Epithelial cell of esophagus (primary cell): ENCODE results near the gene PAXX.
A peak's percentile ranks its signal among the peaks of the same experiment; 100 is the strongest.

Source experiments
- DNase-seq: peaks from one replicate; pipeline ENCODE4 v3.0.0; 2010; ENCODE audit warnings: low read depth
- H3K4me3 ChIP-seq: 2 replicates; pipeline ENCODE4 v1.5.1; 2011; ENCODE audit warnings: mild to moderate bottlenecking, low read length, control low read depth
- TF ChIP-seq, protein P1 (sequence below): IDR thresholded peaks from 2 replicates; pipeline ENCODE4 v1.5.1; 2011; ENCODE audit warnings: low read depth, mild to moderate bottlenecking, low read length, control low read depth, inconsistent platforms; ENCODE audit not compliant: insufficient read depth; ENCODE audit errors: missing control alignments

Gene PAXX

DNA sequence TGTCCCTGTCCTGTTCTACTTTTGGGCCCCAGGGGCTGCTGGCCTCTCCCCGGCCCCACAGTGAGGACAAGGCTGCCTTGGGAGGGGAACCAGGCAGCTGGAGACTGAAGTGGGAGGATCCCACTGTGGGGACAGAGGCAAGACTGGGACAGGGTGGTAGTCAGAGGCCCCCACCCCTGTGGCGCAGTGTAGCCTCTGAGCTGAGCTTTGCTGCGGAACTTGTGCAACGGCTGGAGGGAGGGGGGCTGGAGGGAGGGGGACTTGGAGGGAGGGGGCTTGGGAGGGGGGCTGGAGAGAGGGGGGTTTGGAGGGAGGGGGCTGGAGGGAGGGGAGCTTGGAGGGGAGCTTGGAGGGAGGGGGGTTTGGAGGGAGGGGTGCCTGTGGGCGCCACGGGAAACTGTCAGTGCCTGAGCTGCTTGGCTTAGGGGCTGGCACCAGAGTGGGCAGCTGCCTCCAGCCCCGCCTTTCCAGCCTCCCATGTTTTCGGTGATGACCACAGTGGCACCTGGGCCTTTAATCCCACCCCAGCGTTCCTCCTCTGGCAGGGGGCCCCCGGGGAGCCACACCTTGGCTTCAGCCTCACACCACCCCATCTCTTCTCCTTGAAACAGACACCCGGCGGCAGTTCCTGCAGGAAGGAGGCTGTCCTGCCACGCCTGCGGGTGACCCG is 42.0 kb downstream of the PAXX start:
- TF ChIP-seq, protein P1, sequence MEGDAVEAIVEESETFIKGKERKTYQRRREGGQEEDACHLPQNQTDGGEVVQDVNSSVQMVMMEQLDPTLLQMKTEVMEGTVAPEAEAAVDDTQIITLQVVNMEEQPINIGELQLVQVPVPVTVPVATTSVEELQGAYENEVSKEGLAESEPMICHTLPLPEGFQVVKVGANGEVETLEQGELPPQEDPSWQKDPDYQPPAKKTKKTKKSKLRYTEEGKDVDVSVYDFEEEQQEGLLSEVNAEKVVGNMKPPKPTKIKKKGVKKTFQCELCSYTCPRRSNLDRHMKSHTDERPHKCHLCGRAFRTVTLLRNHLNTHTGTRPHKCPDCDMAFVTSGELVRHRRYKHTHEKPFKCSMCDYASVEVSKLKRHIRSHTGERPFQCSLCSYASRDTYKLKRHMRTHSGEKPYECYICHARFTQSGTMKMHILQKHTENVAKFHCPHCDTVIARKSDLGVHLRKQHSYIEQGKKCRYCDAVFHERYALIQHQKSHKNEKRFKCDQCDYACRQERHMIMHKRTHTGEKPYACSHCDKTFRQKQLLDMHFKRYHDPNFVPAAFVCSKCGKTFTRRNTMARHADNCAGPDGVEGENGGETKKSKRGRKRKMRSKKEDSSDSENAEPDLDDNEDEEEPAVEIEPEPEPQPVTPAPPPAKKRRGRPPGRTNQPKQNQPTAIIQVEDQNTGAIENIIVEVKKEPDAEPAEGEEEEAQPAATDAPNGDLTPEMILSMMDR = no peak
- no peak overlapping the region for H3K4me3 ChIP-seq
- DNase-seq = no peak

DNA sequence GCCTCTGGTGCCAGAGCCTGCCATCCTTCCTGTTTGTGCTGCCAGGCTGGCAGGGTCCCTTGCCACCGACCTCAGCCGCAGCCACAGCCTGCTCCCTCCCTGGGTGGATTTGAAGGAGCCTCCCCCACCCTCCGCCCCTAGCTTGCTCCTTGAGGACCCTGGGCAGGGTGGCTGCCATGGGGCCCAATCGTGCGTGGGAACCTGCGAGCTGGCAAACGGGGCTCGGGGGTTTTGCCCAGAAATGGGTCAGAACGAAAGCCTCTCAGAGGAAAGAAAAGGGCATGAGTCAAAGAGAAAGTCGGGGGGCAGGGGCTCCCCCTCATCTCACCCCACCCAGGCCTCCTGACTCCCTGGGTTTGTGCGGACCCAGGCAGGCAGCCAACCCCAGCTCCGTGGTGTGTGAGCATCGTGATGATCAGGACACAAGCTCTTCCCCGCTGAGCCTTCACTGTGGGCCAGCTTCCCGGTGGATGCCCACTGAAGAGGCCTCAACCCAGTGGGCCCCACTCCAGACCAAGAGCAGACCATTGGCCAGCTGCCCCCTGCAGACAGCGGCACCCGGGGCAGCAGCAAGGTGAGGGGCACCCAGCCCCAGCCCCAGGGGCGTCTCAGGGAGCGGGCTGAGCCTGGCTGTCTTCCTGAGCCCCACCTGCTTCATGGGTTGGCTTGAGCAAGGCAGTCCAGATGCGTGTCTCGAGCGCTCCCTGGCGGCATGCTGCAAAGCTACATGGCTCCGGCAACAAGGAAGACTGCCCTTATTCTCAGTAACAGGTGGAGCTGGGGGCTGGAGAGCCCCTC is 42.7 kb downstream of the PAXX start:
- H3K4me3 ChIP-seq = no peak overlapping the region
- TF ChIP-seq, protein P1 = peak; percentile 92
- peak; percentile 86 for DNase-seq

DNA sequence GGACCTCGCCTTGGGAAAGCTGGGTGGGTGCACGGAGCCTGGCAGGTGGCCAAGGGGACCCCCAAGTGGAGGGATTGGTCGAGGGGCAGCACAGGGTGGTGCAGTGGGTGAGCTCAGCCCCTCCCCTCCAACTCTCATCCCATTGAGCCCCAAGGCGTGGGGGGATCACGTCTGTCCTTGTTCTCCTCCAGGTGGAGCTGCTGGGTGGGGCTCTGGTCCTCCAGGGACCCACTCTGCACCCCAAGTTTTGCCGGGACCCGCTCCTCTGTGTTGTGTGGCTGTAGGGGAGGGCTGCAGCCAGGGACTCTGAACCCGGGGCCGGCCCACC is 43.2 kb downstream of the PAXX start:
- no peak overlapping the region for H3K4me3 ChIP-seq
- DNase-seq = no peak
- TF ChIP-seq, protein P1 = no peak

DNA sequence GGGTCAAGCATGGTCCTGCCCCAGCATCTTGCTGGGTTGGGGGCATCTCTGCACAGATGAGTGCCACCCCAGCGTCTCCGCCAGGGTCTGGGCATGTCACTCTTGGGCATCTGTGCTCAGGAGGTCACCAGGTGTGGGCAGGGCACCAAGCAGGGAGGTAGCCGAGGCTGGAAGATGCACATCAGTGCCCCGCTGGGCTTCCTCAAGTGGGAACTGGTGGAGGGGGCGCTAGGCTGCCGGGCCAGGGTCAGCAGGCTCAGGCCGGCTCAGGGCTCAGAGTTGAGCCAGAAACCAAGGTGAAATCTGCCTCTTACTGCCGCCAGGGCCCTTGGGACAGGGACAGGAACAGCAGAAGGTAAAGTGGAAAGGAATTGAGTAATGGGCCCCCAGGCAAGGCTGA is 43.7 kb downstream of the PAXX start:
- TF ChIP-seq, protein P1 = no peak
- DNase-seq = no peak
- no peak overlapping the region for H3K4me3 ChIP-seq

DNA sequence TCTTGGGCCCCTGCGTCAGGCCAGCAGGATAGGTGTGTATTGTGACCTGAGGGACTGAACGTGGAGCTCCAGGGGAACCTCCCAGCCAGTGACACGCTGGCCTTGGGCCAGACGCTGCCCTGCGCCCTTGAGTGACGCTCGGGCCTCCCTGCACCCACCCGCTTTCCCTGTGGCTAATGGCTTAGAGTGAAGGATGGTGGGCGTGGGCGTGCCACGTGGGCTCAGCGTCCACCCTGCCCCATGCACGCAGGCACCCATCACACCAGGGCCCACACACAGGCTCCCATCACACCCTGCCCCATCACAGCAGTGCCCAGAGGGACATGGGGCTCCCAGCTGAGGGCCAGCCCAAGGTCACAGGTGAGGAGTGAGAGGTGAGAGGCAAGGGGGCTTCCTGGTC is 44.8 kb downstream of the PAXX start:
- TF ChIP-seq, protein P1 = no peak
- H3K4me3 ChIP-seq = no peak overlapping the region
- DNase-seq = no peak

DNA sequence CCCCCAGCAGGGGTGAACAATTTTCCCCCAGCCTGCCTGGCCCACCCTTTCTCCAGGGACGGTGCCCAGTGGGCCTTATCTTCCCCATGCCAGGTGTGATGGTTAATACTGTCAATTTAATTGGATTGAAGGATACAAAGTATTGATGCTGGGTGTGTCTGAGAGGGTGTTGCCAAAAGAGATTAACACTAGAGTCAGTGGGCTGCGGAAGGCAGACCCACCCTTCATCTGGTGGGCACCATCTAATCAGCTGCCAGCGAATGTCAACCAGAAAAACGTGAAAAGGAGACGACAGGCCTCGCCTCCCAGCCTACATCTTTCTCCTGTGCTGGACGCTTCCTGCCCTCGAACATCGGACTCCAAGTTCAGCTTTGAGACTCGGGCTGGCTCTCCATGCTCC is 45.3 kb downstream of the PAXX start:
- DNase-seq = no peak
- no peak overlapping the region for H3K4me3 ChIP-seq
- TF ChIP-seq, protein P1 = no peak

DNA sequence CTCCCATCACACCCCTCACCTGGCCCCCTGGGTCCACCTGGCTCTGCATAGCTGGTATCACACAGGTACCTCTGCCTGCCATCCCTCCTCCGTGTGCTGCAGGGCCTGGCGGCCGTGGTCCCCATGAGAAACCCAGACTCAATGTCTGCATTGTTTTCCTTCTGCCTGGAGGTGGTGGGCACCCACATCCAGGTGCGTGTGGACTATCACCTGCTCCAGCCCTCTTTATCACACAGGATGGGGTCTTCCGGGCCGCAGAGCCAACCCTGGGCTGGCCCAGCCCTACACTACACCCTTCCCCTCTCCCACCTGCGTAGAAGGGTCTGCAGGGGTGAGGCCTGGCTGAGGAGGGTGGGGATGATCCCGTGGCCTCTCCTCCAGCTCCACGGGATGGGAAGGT is 46.7 kb downstream of the PAXX start:
- no peak for DNase-seq
- H3K4me3 ChIP-seq = no peak overlapping the region
- TF ChIP-seq, protein P1 = no peak
